ENCODE data around the gene SLC6A4.

SLC6A4 gene

DNA sequence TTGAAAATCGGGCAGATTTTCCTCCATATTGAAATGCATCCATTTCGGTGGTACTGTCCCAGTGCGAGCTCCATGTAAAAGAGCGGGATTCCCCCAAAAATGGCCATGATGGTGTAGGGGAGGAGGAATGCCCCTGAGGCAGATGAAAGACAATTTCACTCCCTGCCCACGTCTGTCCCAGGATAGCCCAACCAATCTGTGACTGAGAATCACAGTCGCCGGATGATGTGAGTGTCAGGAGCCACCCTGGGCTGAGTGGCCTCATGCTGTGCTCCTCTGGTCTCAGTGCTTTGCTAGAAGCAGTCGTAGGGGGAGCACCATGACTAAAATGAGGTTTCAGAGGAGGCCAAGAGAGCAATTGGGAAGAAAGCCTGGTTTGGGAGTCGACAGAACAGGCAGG is 16.7 kb downstream of the SLC6A4 start:
- no peak for TF ChIP-seq FOXP2 (optimal IDR thresholded peaks at IDR 0.05; ENCODE audit: borderline replicate concordance, extremely low read depth, extremely low read length, insufficient read depth)
- no peak for TF ChIP-seq POLR2AphosphoS5 (IDR thresholded peaks at IDR 0.05; ENCODE audit: low read depth, low read length)
- no peak for TF ChIP-seq TAF1 (IDR thresholded peaks at IDR 0.05; ENCODE audit: borderline replicate concordance, insufficient read depth, low read length)
- no peak for TF ChIP-seq SIN3A (IDR thresholded peaks at IDR 0.05; ENCODE audit: borderline replicate concordance, insufficient read depth, low read length)
- TF ChIP-seq, protein P1, sequence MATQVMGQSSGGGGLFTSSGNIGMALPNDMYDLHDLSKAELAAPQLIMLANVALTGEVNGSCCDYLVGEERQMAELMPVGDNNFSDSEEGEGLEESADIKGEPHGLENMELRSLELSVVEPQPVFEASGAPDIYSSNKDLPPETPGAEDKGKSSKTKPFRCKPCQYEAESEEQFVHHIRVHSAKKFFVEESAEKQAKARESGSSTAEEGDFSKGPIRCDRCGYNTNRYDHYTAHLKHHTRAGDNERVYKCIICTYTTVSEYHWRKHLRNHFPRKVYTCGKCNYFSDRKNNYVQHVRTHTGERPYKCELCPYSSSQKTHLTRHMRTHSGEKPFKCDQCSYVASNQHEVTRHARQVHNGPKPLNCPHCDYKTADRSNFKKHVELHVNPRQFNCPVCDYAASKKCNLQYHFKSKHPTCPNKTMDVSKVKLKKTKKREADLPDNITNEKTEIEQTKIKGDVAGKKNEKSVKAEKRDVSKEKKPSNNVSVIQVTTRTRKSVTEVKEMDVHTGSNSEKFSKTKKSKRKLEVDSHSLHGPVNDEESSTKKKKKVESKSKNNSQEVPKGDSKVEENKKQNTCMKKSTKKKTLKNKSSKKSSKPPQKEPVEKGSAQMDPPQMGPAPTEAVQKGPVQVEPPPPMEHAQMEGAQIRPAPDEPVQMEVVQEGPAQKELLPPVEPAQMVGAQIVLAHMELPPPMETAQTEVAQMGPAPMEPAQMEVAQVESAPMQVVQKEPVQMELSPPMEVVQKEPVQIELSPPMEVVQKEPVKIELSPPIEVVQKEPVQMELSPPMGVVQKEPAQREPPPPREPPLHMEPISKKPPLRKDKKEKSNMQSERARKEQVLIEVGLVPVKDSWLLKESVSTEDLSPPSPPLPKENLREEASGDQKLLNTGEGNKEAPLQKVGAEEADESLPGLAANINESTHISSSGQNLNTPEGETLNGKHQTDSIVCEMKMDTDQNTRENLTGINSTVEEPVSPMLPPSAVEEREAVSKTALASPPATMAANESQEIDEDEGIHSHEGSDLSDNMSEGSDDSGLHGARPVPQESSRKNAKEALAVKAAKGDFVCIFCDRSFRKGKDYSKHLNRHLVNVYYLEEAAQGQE (IDR thresholded peaks at IDR 0.05; ENCODE audit: insufficient read depth in 1 of 2, low read depth in 2 of 2, low read length in 2 of 2): no peak

DNA sequence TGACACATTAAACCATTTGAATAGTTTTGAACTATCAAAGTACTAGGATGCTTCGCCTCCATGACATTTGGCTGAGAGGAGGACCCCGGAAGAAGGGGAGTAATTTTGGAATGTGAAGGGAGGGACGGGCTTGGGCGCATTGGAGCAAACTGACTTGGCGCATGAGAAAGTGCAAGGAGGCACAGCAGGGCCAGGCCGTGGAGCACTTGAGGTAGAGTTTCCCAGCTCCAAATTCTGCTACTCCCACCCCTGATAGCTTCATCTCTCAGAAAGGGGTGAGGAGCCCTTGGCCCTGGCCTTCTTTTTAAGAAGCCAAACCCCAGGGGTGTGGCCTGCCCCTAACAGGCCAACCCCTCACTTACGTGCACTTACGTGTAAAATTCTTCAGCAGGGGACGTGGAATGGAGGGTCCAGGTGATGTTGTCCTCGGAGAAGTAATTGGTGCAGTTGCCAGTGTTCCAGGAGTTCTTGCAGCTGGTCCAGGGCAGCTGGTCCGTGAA is 17.7 kb downstream of the SLC6A4 start:
- TF ChIP-seq FOXP2 (optimal IDR thresholded peaks at IDR 0.05; ENCODE audit: borderline replicate concordance, extremely low read depth, extremely low read length, insufficient read depth) (no peak), SIN3A (IDR thresholded peaks at IDR 0.05; ENCODE audit: borderline replicate concordance, insufficient read depth, low read length) (no peak), TAF1 (IDR thresholded peaks at IDR 0.05; ENCODE audit: borderline replicate concordance, insufficient read depth, low read length) (no peak), POLR2AphosphoS5 (IDR thresholded peaks at IDR 0.05; ENCODE audit: low read depth, low read length) (no peak)
- TF ChIP-seq, protein P1 (IDR thresholded peaks at IDR 0.05; ENCODE audit: insufficient read depth in 1 of 2, low read depth in 2 of 2, low read length in 2 of 2): no peak

GRCh38 chr17:30217054-30217453 is 18.4 kb downstream of the SLC6A4 start:
- TF ChIP-seq SIN3A (IDR thresholded peaks at IDR 0.05; ENCODE audit: borderline replicate concordance, insufficient read depth, low read length): no peak

- TF ChIP-seq SIN3A (IDR thresholded peaks at IDR 0.05; ENCODE audit: borderline replicate concordance, insufficient read depth, low read length) (no peak), TAF1 (IDR thresholded peaks at IDR 0.05; ENCODE audit: borderline replicate concordance, insufficient read depth, low read length) (no peak), POLR2AphosphoS5 (IDR thresholded peaks at IDR 0.05; ENCODE audit: low read depth, low read length) (no peak), FOXP2 (optimal IDR thresholded peaks at IDR 0.05; ENCODE audit: borderline replicate concordance, extremely low read depth, extremely low read length, insufficient read depth) (no peak)
- TF ChIP-seq, protein P1 (IDR thresholded peaks at IDR 0.05; ENCODE audit: insufficient read depth in 1 of 2, low read depth in 2 of 2, low read length in 2 of 2): no peak
These were observed 22.7 kb downstream of the SLC6A4 start for GRCh38 chr17:30212750-30213149.

- no peak for TF ChIP-seq FOXP2 (optimal IDR thresholded peaks at IDR 0.05; ENCODE audit: borderline replicate concordance, extremely low read depth, extremely low read length, insufficient read depth)
- TF ChIP-seq TAF1 (IDR thresholded peaks at IDR 0.05; ENCODE audit: borderline replicate concordance, insufficient read depth, low read length): no peak
- no peak for TF ChIP-seq SIN3A (IDR thresholded peaks at IDR 0.05; ENCODE audit: borderline replicate concordance, insufficient read depth, low read length)
- TF ChIP-seq POLR2AphosphoS5 (IDR thresholded peaks at IDR 0.05; ENCODE audit: low read depth, low read length): no peak
- TF ChIP-seq, protein P1 (IDR thresholded peaks at IDR 0.05; ENCODE audit: insufficient read depth in 1 of 2, low read depth in 2 of 2, low read length in 2 of 2): no peak
These were observed 24.1 kb downstream of the SLC6A4 start for GRCh38 chr17:30211371-30211770.
